GM18508 (cell line): ENCODE measurements around the gene CATSPER4.
"Not testable (repeated sequence)": the region's sequence is repeated elsewhere in the genome, so short reads cannot be mapped to it uniquely, and the experiment has no call there.

Experiments used
- ATAC-seq: cut with Tn5 transposase; IDR thresholded peaks from one replicate; pipeline ENCODE4 v1.9.1; 2021; ENCODE audit warnings: moderate number of reproducible peaks; ENCODE audit not compliant: insufficient read depth, unreplicated experiment

Gene CATSPER4

DNA sequence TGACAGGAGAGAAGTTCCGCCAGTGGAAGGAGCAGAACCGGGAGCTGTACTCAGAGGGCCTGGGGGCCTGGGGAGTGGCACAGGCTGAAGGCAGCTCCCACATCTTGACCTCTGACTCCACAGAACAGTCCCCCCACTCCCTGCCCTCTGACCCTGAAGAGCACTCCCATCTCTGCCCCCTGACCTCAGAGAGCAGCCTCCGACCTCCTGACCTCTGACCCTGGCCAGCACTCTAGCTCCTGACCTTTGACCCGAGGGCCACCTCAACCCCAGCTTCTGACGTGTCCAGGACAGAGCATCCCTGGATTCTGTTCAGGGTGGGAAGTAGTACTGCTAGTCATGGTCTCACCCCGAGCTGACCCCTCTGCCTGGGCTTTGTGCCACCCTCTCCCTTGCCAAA is 1.1 kb upstream of the CATSPER4 start:
- no peak for ATAC-seq

- no peak for ATAC-seq
Measured at GRCh38 chr1:26189751-26190275, 589 bp upstream of the CATSPER4 start.

DNA sequence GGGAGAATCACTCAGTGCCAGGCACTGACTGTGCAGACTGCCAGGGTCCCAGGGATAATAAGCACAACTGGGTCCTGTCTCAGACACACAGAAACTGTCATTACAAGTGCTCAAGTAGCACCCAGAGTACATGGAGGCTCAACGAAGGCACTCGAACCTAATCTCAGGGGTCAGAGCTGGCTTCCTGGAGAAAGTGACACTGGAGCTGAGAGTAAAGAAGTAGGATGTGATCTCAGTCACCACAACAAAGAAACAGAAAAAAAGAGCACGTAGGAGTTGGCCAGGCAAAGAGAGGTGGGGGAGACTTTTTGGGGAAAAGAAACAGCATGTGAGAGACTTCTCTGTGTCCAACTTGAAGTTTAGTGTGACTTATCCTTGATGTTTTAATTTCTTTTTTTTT is 1.3 kb downstream of the CATSPER4 start:
- ATAC-seq, result no peak

GRCh38 chr1:26195805-26196204 is 5.4 kb downstream of the CATSPER4 start:
- no peak for ATAC-seq

DNA sequence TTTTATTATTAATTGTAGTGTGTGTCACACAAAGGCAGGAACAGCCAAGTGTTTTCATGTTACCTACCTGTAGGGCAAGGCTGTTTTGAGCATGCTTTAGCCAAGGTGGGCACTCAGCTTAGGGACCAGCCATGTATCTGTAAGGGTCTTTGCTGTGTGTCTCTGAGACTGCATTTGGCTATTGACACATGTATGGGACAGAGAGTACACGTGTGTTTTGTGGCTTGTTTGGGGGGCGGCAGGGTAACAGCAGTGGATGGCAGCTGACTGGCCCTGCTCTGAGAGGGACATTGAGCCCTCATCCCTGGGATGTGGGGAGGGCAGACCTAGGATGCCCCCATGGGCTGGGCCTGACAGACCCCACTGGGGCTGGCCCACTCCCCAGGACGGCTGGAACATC is 6.9 kb downstream of the CATSPER4 start:
- no peak for ATAC-seq

DNA sequence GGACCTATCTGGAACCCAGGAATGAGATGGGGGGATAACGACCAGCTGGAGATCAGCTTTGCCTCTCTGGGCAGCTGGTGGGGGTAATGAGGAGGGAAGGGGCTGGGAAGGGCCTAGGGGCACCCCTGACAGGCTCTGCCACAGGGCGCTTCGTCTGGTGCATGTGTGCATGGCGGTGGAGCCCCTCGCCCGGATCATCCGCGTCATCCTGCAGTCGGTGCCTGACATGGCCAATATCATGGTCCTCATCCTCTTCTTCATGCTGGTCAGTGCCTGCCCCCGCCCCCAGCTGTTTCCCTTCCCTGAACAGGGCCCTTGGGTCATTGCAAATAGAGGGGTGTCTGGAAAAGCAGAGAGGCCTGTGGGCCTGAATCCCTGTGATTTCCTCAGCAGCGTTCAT is 7.4 kb downstream of the CATSPER4 start:
- ATAC-seq, result no peak

DNA sequence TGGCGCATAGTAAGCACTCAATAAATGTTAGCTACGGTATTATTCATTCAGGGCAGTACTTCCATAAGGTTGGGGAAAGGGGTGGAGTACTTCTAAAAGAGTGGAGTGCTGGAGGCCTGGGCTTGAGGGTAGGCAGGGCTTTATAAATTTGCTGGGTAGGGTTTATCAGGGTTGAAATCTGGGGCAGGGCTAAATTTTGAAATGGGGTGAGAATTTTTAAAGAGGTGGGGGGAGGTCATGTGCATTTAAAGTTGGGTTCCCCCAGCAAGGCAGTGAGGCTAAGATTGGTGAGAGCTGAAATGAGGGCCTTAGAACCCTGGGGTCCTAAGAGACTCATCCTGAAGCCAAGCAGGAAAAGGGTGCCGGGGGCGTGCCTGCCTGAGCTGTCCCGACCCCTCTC is 10.0 kb downstream of the CATSPER4 start:
- no peak for ATAC-seq

DNA sequence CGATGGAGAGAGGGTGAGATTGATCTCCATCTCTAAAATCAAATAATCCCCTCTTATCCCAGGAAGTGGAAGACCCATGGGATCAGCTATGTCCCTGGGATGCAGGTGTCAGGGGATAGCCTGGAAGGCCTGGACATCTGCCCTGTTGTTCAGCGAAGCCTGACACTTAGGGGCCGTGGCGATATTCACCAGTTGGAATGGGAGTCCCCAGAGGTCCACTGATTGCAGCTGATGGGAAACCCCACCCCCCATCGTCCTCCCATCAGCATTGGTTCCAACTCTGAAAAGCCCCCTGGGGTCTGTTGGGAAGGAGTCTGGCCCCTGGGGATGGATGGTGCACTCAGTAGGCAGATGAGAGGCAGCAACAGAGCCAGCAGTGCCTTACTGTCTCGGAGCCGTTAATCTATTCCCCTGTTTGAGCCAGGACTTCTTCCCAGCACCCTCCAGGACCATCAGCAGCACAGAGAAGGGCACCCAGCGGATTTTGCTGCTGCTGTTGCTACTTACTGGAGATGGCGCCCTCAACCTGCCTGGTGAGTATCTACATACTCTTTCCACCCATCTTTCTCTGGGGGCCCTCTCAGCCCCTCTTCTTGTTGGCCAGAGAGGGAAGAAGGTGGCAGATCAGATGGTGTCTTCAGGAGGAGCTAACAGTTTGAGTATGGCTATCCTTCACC is 13.4 kb downstream of the CATSPER4 start:
- ATAC-seq, result no peak

- no peak for ATAC-seq
Measured at GRCh38 chr1:26210147-26210870, 19.9 kb downstream of the CATSPER4 start.

DNA sequence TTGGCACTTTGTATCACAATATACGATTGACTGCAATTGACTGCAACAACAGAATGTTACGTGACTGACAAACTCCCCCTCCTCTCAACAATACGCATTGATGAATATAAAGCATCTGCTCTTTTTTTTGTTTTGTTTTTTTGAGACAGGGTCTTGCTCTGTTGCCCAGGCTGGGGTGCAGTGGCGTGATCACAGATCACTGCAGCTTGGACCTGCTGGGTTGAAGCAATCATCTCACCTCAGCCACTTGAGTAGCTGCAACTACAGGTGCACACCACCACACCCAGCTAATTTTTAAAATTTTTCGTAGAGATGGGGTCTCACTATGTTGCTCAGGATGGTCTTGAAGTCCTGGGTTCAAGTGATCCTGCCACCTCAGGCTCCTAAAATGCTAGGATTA is 22.3 kb downstream of the CATSPER4 start:
- ATAC-seq, result no peak

GRCh38 chr1:26213335-26213905 is 23.0 kb downstream of the CATSPER4 start:
- ATAC-seq, result no peak

- no peak for ATAC-seq
Measured at GRCh38 chr1:26215246-26215645, 24.8 kb downstream of the CATSPER4 start.

DNA sequence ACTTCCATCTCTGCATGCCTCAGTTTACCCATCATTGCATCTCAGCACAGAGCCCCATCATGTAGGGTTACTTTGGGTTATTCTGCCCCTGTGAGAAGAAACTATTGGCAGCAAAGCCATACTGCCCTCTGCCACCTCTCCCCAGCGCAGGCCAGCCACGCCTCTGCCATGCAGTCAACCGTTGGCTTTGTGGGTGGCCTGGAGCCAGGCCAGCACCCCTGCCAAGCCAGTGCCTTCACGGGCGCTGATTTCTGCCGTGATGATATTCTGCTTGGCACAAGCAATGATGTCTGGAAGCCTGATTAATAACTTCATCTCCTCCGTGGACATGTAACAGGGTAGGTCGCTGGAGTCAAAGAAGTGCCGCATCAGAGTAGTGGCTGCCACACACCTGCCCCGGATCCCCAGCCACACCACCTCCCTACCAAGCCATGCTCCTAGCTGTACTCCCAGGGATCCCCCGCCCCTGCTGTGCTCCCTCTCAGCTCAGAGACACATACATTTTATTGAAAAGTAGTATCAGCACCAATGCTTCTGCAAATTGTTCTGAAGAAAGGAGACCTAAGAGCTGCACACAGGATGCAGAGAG is 28.6 kb downstream of the CATSPER4 start:
- ATAC-seq, result no peak

- ATAC-seq, result no peak
Measured at GRCh38 chr1:26220199-26220912, 30.0 kb downstream of the CATSPER4 start.

GRCh38 chr1:26221094-26221493 is 30.7 kb downstream of the CATSPER4 start:
- no peak for ATAC-seq

DNA sequence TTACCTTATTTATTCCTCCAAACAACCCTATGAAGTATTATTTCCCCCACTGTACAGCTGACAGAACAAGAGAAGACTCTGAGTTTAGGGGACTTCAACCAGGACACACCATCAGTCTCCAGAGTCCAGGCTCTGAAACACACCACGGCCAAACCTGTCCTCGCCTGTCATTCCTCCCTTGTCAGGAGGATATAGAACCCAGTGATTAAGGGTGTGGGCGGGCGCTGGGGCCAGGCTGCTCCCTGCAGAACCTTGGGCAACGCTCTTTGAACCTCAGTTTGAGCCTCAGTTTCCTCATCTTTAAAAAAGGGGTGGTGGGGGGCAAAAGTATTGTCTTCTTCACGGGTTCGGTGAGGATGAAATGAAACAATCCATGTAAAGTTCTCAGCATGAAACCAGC is 34.2 kb downstream of the CATSPER4 start:
- no peak for ATAC-seq

DNA sequence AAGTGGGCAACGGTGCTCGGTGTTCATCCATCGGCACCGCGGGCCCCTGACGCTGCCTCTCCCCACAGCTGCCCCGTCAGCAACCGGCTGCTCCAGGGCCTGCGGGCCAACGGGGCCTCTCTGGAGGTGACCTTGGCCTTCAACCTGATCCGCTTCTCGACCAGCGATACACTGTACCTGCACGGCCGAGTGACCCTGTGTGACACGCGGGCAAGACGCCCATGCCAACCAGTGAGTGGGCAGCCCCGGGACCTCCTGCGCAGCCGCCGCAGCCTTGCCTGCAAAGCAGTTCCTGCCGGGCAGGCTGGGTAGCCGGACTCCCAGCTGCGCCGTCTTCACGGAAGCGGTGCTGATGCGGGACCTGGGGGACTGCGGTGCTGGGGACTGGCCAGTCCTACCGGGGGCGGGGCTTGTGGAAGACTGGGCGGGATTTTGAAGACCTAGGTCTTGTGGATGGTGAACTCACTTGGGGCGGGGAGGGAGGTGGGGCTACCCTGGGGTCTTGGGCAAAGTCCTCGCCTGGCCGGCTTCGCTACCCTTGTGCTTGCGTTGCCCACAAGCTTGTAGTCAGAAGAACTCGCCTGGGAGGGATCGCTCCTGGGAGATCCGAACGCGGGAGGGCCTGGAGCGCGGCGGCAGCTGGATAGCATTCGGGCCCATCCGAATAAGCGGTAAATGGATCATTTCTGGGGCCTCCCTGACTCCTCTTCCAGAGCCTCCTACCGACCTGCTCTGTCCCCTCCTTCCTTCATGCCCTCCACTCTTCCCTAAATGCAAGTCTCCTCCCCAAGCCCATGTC is 34.8 kb downstream of the CATSPER4 start:
- no peak for ATAC-seq

- ATAC-seq, result not testable (repeated sequence)
Measured at GRCh38 chr1:26230682-26231081, 40.3 kb downstream of the CATSPER4 start.

GRCh38 chr1:26233903-26234643 is 43.7 kb downstream of the CATSPER4 start, which contains the start of gene CEP85:
TSS of gene CEP85 (plus strand) at chr1:26234200. CDS start at chr1:26239784, 5,584 bp downstream.
- peak; percentile 76 for ATAC-seq
